ENCODE data around the gene NEDD4L.

NEDD4L gene

DNA sequence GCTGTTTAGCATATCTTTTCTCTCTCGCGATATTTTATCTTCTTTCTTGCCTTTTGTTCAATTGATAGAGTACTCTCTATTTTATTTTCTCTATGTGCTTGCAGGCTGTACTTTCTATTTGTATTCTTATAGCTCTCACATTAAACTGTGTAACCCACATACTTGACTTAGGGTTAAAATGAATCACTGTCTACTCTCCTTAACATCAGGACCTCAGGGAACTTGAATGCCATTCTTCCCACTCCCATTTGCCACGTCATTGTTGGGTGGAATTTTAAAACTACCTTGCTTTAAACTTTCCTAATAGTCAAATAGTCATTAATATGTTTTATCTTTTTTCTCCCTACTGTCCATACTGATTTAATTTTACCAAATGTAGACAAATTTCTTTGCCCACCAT lies 315.2 kb downstream of the NEDD4L start (continued):
- TF ChIP-seq, protein P1, sequence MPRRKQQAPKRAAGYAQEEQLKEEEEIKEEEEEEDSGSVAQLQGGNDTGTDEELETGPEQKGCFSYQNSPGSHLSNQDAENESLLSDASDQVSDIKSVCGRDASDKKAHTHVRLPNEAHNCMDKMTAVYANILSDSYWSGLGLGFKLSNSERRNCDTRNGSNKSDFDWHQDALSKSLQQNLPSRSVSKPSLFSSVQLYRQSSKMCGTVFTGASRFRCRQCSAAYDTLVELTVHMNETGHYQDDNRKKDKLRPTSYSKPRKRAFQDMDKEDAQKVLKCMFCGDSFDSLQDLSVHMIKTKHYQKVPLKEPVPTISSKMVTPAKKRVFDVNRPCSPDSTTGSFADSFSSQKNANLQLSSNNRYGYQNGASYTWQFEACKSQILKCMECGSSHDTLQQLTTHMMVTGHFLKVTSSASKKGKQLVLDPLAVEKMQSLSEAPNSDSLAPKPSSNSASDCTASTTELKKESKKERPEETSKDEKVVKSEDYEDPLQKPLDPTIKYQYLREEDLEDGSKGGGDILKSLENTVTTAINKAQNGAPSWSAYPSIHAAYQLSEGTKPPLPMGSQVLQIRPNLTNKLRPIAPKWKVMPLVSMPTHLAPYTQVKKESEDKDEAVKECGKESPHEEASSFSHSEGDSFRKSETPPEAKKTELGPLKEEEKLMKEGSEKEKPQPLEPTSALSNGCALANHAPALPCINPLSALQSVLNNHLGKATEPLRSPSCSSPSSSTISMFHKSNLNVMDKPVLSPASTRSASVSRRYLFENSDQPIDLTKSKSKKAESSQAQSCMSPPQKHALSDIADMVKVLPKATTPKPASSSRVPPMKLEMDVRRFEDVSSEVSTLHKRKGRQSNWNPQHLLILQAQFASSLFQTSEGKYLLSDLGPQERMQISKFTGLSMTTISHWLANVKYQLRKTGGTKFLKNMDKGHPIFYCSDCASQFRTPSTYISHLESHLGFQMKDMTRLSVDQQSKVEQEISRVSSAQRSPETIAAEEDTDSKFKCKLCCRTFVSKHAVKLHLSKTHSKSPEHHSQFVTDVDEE (CRISPR knock-in tag; IDR thresholded peaks at IDR 0.05): no peak

DNA sequence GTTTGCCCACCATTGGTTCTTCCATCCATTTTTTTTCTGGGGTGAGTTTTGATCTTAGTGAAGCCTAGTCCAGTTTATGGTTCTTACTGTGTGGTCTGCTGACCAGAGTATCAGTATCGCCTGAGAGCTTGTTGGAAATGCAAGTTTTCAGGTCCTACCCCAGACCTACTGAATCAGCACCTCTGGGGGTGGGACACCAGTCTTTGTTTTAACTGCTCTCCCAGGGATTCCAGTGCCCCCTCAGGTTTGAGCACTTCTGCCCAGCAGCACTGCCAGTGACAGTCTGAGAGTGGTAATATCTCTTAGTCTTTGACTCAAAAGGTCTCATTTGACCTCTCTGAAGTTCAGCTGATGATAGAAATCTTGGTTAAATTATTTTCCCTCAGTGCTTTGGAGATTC lies 315.6 kb downstream of the NEDD4L start:
- ATAC-seq: no peak
- no peak for TF ChIP-seq ISL1 (CRISPR knock-in tag; IDR thresholded peaks at IDR 0.05)
- no peak for TF ChIP-seq ZNF70 (CRISPR knock-in tag; IDR thresholded peaks at IDR 0.05)
- TF ChIP-seq ESRRG (CRISPR knock-in tag; IDR thresholded peaks at IDR 0.05): no peak
- TF ChIP-seq, protein P2, sequence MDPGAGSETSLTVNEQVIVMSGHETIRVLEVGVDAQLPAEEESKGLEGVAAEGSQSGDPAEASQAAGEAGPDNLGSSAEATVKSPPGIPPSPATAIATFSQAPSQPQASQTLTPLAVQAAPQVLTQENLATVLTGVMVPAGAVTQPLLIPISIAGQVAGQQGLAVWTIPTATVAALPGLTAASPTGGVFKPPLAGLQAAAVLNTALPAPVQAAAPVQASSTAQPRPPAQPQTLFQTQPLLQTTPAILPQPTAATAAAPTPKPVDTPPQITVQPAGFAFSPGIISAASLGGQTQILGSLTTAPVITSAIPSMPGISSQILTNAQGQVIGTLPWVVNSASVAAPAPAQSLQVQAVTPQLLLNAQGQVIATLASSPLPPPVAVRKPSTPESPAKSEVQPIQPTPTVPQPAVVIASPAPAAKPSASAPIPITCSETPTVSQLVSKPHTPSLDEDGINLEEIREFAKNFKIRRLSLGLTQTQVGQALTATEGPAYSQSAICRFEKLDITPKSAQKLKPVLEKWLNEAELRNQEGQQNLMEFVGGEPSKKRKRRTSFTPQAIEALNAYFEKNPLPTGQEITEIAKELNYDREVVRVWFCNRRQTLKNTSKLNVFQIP (CRISPR knock-in tag; IDR thresholded peaks at IDR 0.05; ENCODE audit: borderline replicate concordance, low read depth): no peak
- no peak for TF ChIP-seq ZFP3 (CRISPR knock-in tag; IDR thresholded peaks at IDR 0.05)
- TF ChIP-seq SNAI2 (CRISPR knock-in tag; IDR thresholded peaks at IDR 0.05): no peak
- TF ChIP-seq OSR1 (CRISPR knock-in tag; IDR thresholded peaks at IDR 0.05): no peak
- no peak for TF ChIP-seq ZFP30 (CRISPR knock-in tag; IDR thresholded peaks at IDR 0.05)
- TF ChIP-seq, protein P1 (CRISPR knock-in tag; IDR thresholded peaks at IDR 0.05): no peak
- no peak for TF ChIP-seq TOX (CRISPR knock-in tag; IDR thresholded peaks at IDR 0.05; ENCODE audit: borderline replicate concordance)
- TF ChIP-seq, protein P3, sequence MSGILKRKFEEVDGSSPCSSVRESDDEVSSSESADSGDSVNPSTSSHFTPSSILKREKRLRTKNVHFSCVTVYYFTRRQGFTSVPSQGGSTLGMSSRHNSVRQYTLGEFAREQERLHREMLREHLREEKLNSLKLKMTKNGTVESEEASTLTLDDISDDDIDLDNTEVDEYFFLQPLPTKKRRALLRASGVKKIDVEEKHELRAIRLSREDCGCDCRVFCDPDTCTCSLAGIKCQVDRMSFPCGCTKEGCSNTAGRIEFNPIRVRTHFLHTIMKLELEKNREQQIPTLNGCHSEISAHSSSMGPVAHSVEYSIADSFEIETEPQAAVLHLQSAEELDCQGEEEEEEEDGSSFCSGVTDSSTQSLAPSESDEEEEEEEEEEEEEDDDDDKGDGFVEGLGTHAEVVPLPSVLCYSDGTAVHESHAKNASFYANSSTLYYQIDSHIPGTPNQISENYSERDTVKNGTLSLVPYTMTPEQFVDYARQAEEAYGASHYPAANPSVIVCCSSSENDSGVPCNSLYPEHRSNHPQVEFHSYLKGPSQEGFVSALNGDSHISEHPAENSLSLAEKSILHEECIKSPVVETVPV (CRISPR knock-in tag; IDR thresholded peaks at IDR 0.05): no peak
- TF ChIP-seq, protein P4, sequence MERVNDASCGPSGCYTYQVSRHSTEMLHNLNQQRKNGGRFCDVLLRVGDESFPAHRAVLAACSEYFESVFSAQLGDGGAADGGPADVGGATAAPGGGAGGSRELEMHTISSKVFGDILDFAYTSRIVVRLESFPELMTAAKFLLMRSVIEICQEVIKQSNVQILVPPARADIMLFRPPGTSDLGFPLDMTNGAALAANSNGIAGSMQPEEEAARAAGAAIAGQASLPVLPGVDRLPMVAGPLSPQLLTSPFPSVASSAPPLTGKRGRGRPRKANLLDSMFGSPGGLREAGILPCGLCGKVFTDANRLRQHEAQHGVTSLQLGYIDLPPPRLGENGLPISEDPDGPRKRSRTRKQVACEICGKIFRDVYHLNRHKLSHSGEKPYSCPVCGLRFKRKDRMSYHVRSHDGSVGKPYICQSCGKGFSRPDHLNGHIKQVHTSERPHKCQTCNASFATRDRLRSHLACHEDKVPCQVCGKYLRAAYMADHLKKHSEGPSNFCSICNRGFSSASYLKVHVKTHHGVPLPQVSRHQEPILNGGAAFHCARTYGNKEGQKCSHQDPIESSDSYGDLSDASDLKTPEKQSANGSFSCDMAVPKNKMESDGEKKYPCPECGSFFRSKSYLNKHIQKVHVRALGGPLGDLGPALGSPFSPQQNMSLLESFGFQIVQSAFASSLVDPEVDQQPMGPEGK (CRISPR knock-in tag; IDR thresholded peaks at IDR 0.05; ENCODE audit: borderline replicate concordance): no peak
- no peak for TF ChIP-seq BACH2 (CRISPR knock-in tag; IDR thresholded peaks at IDR 0.05; ENCODE audit: borderline replicate concordance)
- no peak for TF ChIP-seq ZNF565 (CRISPR knock-in tag; conservative IDR thresholded peaks at IDR 0.05; ENCODE audit: low read depth)
- TF ChIP-seq ARNTL (CRISPR knock-in tag; IDR thresholded peaks at IDR 0.05; ENCODE audit: borderline replicate concordance, low read depth): no peak
- no peak for TF ChIP-seq GLIS3 (CRISPR knock-in tag; IDR thresholded peaks at IDR 0.05)

DNA sequence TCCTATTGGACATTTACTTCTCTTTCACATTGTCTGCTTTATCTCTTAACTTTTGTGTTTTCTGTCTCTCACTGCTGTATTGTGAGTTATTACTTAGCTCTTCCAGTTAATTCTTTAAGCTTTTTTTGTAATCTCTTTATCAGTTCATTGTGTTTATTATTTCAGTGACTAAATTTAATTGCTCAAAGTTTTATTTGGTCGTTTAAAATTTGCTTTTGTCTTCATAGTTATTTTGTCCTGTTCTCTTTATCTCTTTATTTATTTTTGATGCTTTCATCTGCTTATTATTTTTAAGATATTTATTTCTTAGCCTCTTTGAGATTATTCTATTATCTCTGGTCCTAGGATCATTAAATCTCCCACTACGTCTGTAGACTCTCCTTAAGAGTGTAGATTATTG lies 316.3 kb downstream of the NEDD4L start:
- ATAC-seq: no peak
- TF ChIP-seq TOX (CRISPR knock-in tag; IDR thresholded peaks at IDR 0.05; ENCODE audit: borderline replicate concordance) (no peak), ESRRG (CRISPR knock-in tag; IDR thresholded peaks at IDR 0.05) (no peak), BACH2 (CRISPR knock-in tag; IDR thresholded peaks at IDR 0.05; ENCODE audit: borderline replicate concordance) (no peak), OSR1 (CRISPR knock-in tag; IDR thresholded peaks at IDR 0.05) (no peak), ZFP30 (CRISPR knock-in tag; IDR thresholded peaks at IDR 0.05) (no peak), ARNTL (CRISPR knock-in tag; IDR thresholded peaks at IDR 0.05; ENCODE audit: borderline replicate concordance, low read depth) (no peak), ZNF70 (CRISPR knock-in tag; IDR thresholded peaks at IDR 0.05) (no peak), RARB (CRISPR knock-in tag; IDR thresholded peaks at IDR 0.05) (no peak), GLIS3 (CRISPR knock-in tag; IDR thresholded peaks at IDR 0.05) (no peak), ISL1 (CRISPR knock-in tag; IDR thresholded peaks at IDR 0.05) (no peak), ZNF565 (CRISPR knock-in tag; conservative IDR thresholded peaks at IDR 0.05; ENCODE audit: low read depth) (no peak)
- TF ChIP-seq, protein P2 (CRISPR knock-in tag; IDR thresholded peaks at IDR 0.05; ENCODE audit: borderline replicate concordance, low read depth): no peak
- TF ChIP-seq, protein P5, sequence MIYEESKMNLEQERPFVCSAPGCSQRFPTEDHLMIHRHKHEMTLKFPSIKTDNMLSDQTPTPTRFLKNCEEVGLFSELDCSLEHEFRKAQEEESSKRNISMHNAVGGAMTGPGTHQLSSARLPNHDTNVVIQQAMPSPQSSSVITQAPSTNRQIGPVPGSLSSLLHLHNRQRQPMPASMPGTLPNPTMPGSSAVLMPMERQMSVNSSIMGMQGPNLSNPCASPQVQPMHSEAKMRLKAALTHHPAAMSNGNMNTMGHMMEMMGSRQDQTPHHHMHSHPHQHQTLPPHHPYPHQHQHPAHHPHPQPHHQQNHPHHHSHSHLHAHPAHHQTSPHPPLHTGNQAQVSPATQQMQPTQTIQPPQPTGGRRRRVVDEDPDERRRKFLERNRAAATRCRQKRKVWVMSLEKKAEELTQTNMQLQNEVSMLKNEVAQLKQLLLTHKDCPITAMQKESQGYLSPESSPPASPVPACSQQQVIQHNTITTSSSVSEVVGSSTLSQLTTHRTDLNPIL (CRISPR knock-in tag; IDR thresholded peaks at IDR 0.05; ENCODE audit: low read depth): no peak
- TF ChIP-seq, protein P3 (CRISPR knock-in tag; IDR thresholded peaks at IDR 0.05): no peak
